ENCODE results near the gene PAK5. TPM values are rescaled to one million over a fixed set of nuclear protein-coding genes. Genes with fewer than 3 reads are reported as not detected.

PAK5 gene
- total RNA-seq, 1 experiment from 2014 or later, result not detected

GRCh38 chr20:9626357-9626756 lies 212.5 kb downstream of the PAK5 start:
- no peaks in the 10 kb centered on the region for H3K36me3 ChIP-seq (ENCODE audit: control insufficient read depth in 1 of 2, insufficient read depth in 2 of 2, low read length in 2 of 2)
- H3K4me2 ChIP-seq (ENCODE audit: low read length), result no peak overlapping the region
- ChIA-PET RAD21 (ENCODE audit: low non-redundant PET in 1 of 2, low total read pairs in 2 of 2, uncharacterized antibody in 2 of 2, unreplicated experiment in 2 of 2) (no interaction called here), CTCF (interaction anchor here (1.0 kb wide), 1 partner anchor 8 kb away, joined by 6 read pairs; no protein-coding TSS in a partner anchor), POLR2A (no interaction called here)
- no peaks in the 10 kb centered on the region for H3K79me2 ChIP-seq (ENCODE audit: insufficient read depth, low read length)
- no peaks in the 10 kb centered on the region for H3K9me3 ChIP-seq (ENCODE audit: control insufficient read depth in 1 of 2, insufficient read depth in 1 of 2, low read depth in 1 of 2, low read length in 2 of 2)
- 0 out of 2 replicates have a peak, but pooled peaks cover 5% of the 10 kb centered on the region for H3K27me3 ChIP-seq (ENCODE audit: insufficient read depth, low read length)
- no peak overlapping the region for H3K9ac ChIP-seq (ENCODE audit: low read length)
- no peak overlapping the region for H2AFZ ChIP-seq (ENCODE audit: low read depth, low read length, poor library complexity, severe bottlenecking)
- no peaks in the 10 kb centered on the region for H3K9me2 ChIP-seq (ENCODE audit: insufficient read depth)
- no peak for ATAC-seq
- H4K20me1 ChIP-seq (ENCODE audit: insufficient read depth), result no peaks in the 10 kb centered on the region
- no peak overlapping the region for H3K27ac ChIP-seq (ENCODE audit: low read depth, low read length)
- no peak for DNase-seq (ENCODE audit: low read depth, low spot score)
- intact Hi-C loops (cut with micrococcal nuclease), result no loop called here
- no TSS peak for BruUV-seq (replicated peaks)
- no peak for TF ChIP-seq CTCF (IDR thresholded peaks at IDR 0.05 in 2 of 3, conservative IDR thresholded peaks at IDR 0.05 in 1 of 3; ENCODE audit: borderline replicate concordance in 1 of 3, insufficient read depth in 1 of 3, low read depth in 2 of 3, low read length in 2 of 3)
- TF ChIP-seq ZNF274 (IDR thresholded peaks at IDR 0.05; ENCODE audit: low read depth, low read length), result no peak
- no peak for TF ChIP-seq EZH2 (IDR thresholded peaks at IDR 0.05)
- no peak for TF ChIP-seq ZFX (IDR thresholded peaks at IDR 0.05)
- TF ChIP-seq ELF1 (IDR thresholded peaks at IDR 0.05; ENCODE audit: borderline replicate concordance, low read depth), result no peak
- no peak for TF ChIP-seq CBX3 (IDR thresholded peaks at IDR 0.05; ENCODE audit: low read depth)
- TF ChIP-seq SP1 (IDR thresholded peaks at IDR 0.05; ENCODE audit: low read depth), result no peak
- no peak for TF ChIP-seq MAX (IDR thresholded peaks at IDR 0.05)
- no peak for TF ChIP-seq FOSL1 (IDR thresholded peaks at IDR 0.05; ENCODE audit: low read depth)
- no peak for TF ChIP-seq YY1 (IDR thresholded peaks at IDR 0.05; ENCODE audit: extremely low read depth, insufficient replicate concordance, low read depth, low read length)
- no peak for TF ChIP-seq EZH2phosphoT487 (IDR thresholded peaks at IDR 0.05; ENCODE audit: borderline replicate concordance)
- TF ChIP-seq CEBPB (IDR thresholded peaks at IDR 0.05; ENCODE audit: low read depth), result no peak
- no peak for TF ChIP-seq SRF (IDR thresholded peaks at IDR 0.05; ENCODE audit: low read depth)
- TF ChIP-seq JUND (IDR thresholded peaks at IDR 0.05), result no peak
- TF ChIP-seq POLR2A (IDR thresholded peaks at IDR 0.05; ENCODE audit: borderline replicate concordance, extremely low read depth, insufficient read depth, insufficient read length), result no peak
- no peak for TF ChIP-seq ZBTB33 (IDR thresholded peaks at IDR 0.05; ENCODE audit: extremely low read depth, insufficient replicate concordance, low read length)
- H3K4me1 ChIP-seq (ENCODE audit: control insufficient read depth in 1 of 2, insufficient read depth in 2 of 2, low read length in 2 of 2), result no peaks in the 10 kb centered on the region
- no peak overlapping the region for H3K4me3 ChIP-seq (replicated peaks in 1 of 2; ENCODE audit: low read depth in 1 of 2, low read length in 2 of 2)
